Lung (tissue), 13 donors: ENCODE data around the gene VCP. TPM values are rescaled to one million over a fixed set of nuclear protein-coding genes. Genes with fewer than 3 reads are reported as not detected.
A peak's percentile ranks its signal among the peaks of the same experiment; 100 is the strongest.
"Not testable (repeated sequence)": the region's sequence is repeated elsewhere in the genome, so short reads cannot be mapped to it uniquely, and the experiment has no call there.

Experiments used
- ATAC-seq: fragments of 200-7000 bp; cut with Tn5 transposase; one replicate; pipeline ENCODE4 v1.9.1; 2020; ENCODE audit warnings: moderate number of reproducible peaks; ENCODE audit not compliant: insufficient read depth, low FRiP score
- DNase-seq, 3 donors: peaks; one replicate each; pipeline ENCODE4 v3.0.0-alpha.2; 2013 to 2017
- H3K27ac ChIP-seq, 2 donors: one replicate each; pipeline ENCODE4 v1.5.1; 2013; ENCODE audit warnings: mild to moderate bottlenecking in 2 of 2, moderate library complexity in 2 of 2, control low read depth in 1 of 2, inconsistent platforms in 1 of 2, low read depth in 1 of 2, low read length in 1 of 2
- H3K27me3 ChIP-seq, 3 donors: one replicate each; pipeline ENCODE4 v1.5.1; 2013; ENCODE audit warnings: low read length in 2 of 3; ENCODE audit not compliant: control insufficient read depth in 3 of 3, insufficient read depth in 3 of 3
- H3K36me3 ChIP-seq, 4 donors: one replicate each; pipeline ENCODE4 v1.5.1; 2013; ENCODE audit warnings: low read length in 4 of 4, mild to moderate bottlenecking in 1 of 4, moderate library complexity in 1 of 4; ENCODE audit not compliant: control insufficient read depth in 4 of 4, insufficient read depth in 4 of 4
- H3K4me1 ChIP-seq, 5 donors: one replicate each; pipeline ENCODE4 v1.5.1; 2013; ENCODE audit warnings: low read length in 5 of 5, mild to moderate bottlenecking in 2 of 5, moderate library complexity in 1 of 5; ENCODE audit not compliant: control insufficient read depth in 5 of 5, insufficient read depth in 5 of 5
- H3K4me3 ChIP-seq: one replicate; pipeline ENCODE4 v1.5.1; 2013; ENCODE audit warnings: mild to moderate bottlenecking, control low read depth, moderate library complexity
- H3K9ac ChIP-seq, 2 donors: one replicate each; pipeline ENCODE4 v1.5.1; 2013; ENCODE audit warnings: low read length in 2 of 2, control low read depth in 1 of 2; ENCODE audit not compliant: insufficient read depth in 1 of 2
- H3K9me3 ChIP-seq, 4 donors: one replicate each; pipeline ENCODE4 v1.5.1; 2013; ENCODE audit warnings: low read length in 3 of 4, mild to moderate bottlenecking in 1 of 4, moderate library complexity in 1 of 4; ENCODE audit not compliant: control insufficient read depth in 4 of 4, insufficient read depth in 3 of 4
- WGBS, 2 donors: extraction: QIAGEN DNeasy Blood & Tissue Kit; methylation state at CpG; one replicate each; pipeline ENCODE4 v1.1.7; 2013; 5-methylcytosine and 5-hydroxymethylcytosine counted together
- polyA plus RNA-seq, 2 donors: library from polyadenylated mRNA; stranded (reverse); fragments of 200-250 nt; gene quantifications; one replicate each; pipeline ENCODE4 v1.2.1, GENCODE V29; 2013
- small RNA-seq: library from RNA; depleted of rRNA; stranded (forward); fragments of <200 nt; gene quantifications from one replicate; pipeline ENCODE3, GENCODE V24; 2014; ENCODE audit warnings: low replicate concordance
- total RNA-seq, 2 donors: library from RNA; depleted of rRNA in 1 of 2; stranded (reverse); fragments of >200 nt in 1 of 2; gene quantifications; one replicate each; pipeline ENCODE4 v1.2.1, GENCODE V29; 2014 to 2021
- TF ChIP-seq, protein P1 (sequence below): IDR thresholded peaks from 2 replicates; pipeline ENCODE4 v1.5.1; 2012; ENCODE audit warnings: mild to moderate bottlenecking; ENCODE audit errors: control extremely low read depth, extremely low read depth
- donor health status: control.
- donor health status: control.
- donor health status: Bipolar disorder and iron deficiency.
- donor health status: healthy.
- donor health status: DM: yes; HTN: yes; CAD: no.

The VCP gene
- total and polyA plus RNA-seq, 4 donors, result 58.5 to 249 (median 178) TPM

DNA sequence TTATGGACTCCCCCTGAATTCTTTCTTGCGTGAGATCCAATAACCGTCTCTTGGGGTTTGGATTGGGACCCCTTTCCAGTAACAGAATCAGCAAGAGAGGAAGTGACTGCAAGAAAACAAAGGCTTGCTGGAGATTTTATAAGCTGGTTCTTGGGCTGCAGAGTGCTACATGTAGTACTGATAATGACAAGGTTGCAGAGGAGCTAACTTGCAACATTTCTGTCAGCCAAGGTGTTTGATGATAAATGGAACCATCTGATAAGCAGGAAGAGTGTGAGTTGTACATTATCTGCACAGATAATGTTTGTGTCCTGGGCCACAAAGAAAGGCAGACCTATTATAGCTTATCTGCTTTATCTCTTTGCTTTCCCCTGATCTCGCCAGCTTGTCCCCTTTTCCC lies 45.8 kb downstream of the VCP start:
- no peak for DNase-seq

DNA sequence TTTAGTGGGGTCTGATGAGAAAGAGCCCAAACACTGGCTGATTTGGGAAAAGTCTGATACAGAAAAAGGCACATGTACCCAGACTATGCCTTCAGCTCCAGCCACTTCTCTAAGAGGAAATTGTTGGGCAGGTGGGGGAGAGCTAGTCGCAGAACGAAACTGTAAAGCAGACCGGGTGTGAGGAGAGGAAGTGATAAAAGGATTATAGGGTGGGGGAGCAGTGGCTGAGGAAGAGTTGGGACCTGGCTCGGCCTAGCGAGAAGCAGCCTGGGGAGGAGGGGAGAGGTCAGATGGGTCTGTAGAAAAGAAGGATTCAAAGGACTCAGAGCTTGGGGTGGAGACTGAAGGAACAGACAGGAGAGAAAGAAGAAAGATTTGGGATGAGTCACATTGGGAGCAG lies 49.0 kb downstream of the VCP start:
- peaks cover 0 to 12% (median 0%) of the 10 kb centered on the region in 5 donors for H3K4me1 ChIP-seq
- H3K9ac ChIP-seq, H3K4me3 ChIP-seq, H3K27ac ChIP-seq, H3K9me3 ChIP-seq, ATAC-seq, DNase-seq, H3K36me3 ChIP-seq, H3K27me3 ChIP-seq: not testable (repeated sequence)
- WGBS, 2 donors, result 17 to 46% methylated on average over 5 of the region's 5 CpGs

More for the DNA sequence above, 45.8 kb downstream of the VCP start:
- no peaks in the 10 kb centered on the region for H3K9me3 ChIP-seq
- 49 to 80% methylated on average over 3 of the region's 3 CpGs for WGBS, 2 donors
- no peaks in the 10 kb centered on the region for H3K27me3 ChIP-seq
- peaks cover 0 to 6% (median 0%) of the 10 kb centered on the region in 4 donors for H3K36me3 ChIP-seq
- H3K4me1 ChIP-seq, result peaks cover 0 to 15% (median 0%) of the 10 kb centered on the region in 5 donors
- H3K27ac ChIP-seq, result peak overlapping the region in 1 of 2 donors; percentile 80
- no peak overlapping the region for H3K9ac ChIP-seq
- TF ChIP-seq, protein P1, sequence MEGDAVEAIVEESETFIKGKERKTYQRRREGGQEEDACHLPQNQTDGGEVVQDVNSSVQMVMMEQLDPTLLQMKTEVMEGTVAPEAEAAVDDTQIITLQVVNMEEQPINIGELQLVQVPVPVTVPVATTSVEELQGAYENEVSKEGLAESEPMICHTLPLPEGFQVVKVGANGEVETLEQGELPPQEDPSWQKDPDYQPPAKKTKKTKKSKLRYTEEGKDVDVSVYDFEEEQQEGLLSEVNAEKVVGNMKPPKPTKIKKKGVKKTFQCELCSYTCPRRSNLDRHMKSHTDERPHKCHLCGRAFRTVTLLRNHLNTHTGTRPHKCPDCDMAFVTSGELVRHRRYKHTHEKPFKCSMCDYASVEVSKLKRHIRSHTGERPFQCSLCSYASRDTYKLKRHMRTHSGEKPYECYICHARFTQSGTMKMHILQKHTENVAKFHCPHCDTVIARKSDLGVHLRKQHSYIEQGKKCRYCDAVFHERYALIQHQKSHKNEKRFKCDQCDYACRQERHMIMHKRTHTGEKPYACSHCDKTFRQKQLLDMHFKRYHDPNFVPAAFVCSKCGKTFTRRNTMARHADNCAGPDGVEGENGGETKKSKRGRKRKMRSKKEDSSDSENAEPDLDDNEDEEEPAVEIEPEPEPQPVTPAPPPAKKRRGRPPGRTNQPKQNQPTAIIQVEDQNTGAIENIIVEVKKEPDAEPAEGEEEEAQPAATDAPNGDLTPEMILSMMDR, result no peak
- ATAC-seq, result no peak
- no peak overlapping the region for H3K4me3 ChIP-seq

DNA sequence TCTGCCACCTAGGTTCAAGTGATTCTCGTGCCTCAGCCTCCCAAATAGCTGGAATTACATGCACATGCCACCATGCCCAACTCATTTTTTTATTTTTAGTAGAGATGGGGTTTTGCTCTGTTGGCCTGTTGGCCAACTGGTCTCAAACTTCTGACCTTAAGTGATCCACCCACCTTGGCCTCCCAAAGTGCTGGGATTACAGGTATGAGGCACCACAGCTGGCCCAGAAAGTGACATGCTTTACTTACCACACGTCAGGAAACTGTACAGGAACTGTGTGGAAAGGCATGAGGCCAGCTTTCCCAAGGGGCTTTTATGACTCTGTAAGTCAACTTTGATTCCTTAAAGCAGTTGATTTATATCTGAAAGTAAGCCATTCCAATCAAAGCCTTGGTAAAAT lies 57.9 kb downstream of the VCP start:
- H3K4me1 ChIP-seq, result no peaks in the 10 kb centered on the region
- H3K27ac ChIP-seq, result no peak overlapping the region
- H3K4me3 ChIP-seq, result no peak overlapping the region
- WGBS, 2 donors, result 64 to 80% methylated on average over 2 of the region's 2 CpGs
- peaks cover 0 to 14% (median 7%) of the 10 kb centered on the region in 4 donors for H3K36me3 ChIP-seq
- no peak for ATAC-seq
- no peaks in the 10 kb centered on the region for H3K27me3 ChIP-seq
- TF ChIP-seq, protein P1, result no peak
- peaks cover 0 to 6% (median 2%) of the 10 kb centered on the region in 4 donors for H3K9me3 ChIP-seq
- no peak overlapping the region for H3K9ac ChIP-seq
- DNase-seq, result no peak

DNA sequence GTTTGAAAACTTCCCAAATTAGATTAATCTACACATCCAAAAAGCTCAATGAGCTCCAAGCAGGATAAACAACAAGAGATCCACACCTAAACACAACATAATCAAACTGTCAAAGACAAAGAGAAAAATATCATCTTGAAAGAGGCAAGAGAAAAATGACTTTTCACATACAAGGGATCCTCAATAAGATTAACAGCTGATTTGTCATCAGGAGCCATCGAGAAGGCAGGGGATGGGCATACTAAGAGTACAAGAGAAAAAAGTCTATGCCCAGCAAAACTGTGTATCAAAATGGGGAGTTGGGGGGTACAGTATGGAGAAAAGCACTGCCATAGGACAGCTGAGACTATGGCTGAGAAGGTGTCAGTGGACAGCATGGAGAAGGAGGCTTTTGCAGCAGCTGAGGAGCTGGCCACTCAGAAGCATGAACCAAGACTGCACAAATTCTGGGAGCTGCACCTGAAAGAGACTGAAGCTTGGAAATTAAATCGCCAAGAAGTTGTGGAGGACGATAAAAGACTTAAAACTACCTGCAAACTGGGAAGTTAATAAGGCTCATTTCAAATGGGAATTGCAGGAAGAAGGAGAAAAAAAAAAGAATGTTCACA lies 62.0 kb downstream of the VCP start:
- no peak overlapping the region for H3K27ac ChIP-seq
- no peaks in the 10 kb centered on the region for H3K4me1 ChIP-seq
- peaks cover 0 to 12% (median 6%) of the 10 kb centered on the region in 4 donors for H3K36me3 ChIP-seq
- no peak overlapping the region for H3K4me3 ChIP-seq
- DNase-seq (no peak), ATAC-seq (no peak)
- WGBS, 2 donors, result 94% methylated on average over 3 of the region's 3 CpGs
- peaks cover 0 to 6% (median 2%) of the 10 kb centered on the region in 4 donors for H3K9me3 ChIP-seq
- H3K9ac ChIP-seq, result no peak overlapping the region
- H3K27me3 ChIP-seq, result no peaks in the 10 kb centered on the region
- TF ChIP-seq, protein P1, result no peak

Small RNAs within 50 kb of the gene (small RNA-seq; reads per million reads assigned to genes)
- not detected for gene RN7SL338P

Other genes with a start within 250 kb of the VCP start
- 1 to 10 TPM in 1 of 2 donors, under 1 TPM in 1; 0.48 to 1.0 TPM for gene PHF24, start 114.3 kb downstream of the VCP start, total RNA-seq
- under 1 TPM; 0.10 to 0.14 TPM for gene PHF24, start 114.3 kb downstream of the VCP start, polyA plus RNA-seq
- gene DNAJB5, start 82.9 kb downstream of the VCP start, total RNA-seq, result 10 to 100 TPM in 1 of 2 donors, 1 to 10 TPM in 1; 4.5 to 10.3 TPM
- gene DNAJB5, start 82.9 kb downstream of the VCP start, polyA plus RNA-seq, result 1 to 10 TPM; 4.8 to 8.9 TPM
- 10 to 100 TPM; 15.2 to 15.4 TPM for gene FANCG, start 7.3 kb upstream of the VCP start, total RNA-seq
- gene FANCG, start 7.3 kb upstream of the VCP start, polyA plus RNA-seq, result 10 to 100 TPM in 1 of 2 donors, 1 to 10 TPM in 1; 7.2 to 20.6 TPM
- gene PIGO, start 24.0 kb upstream of the VCP start, total RNA-seq, result 10 to 100 TPM; 20.4 to 38.1 TPM
- 10 to 100 TPM; 13.8 to 20.0 TPM for gene PIGO, start 24.0 kb upstream of the VCP start, polyA plus RNA-seq
- 10 to 100 TPM; 64.9 to 96.5 TPM for gene STOML2, start 30.5 kb upstream of the VCP start, total RNA-seq
- 100 to 1,000 TPM in 1 of 2 donors, 10 to 100 TPM in 1; 50.3 to 116 TPM for gene STOML2, start 30.5 kb upstream of the VCP start, polyA plus RNA-seq
- gene ATOSB, start 43.2 kb upstream of the VCP start, total RNA-seq, result 10 to 100 TPM in 1 of 2 donors, 1 to 10 TPM in 1; 9.5 to 31.9 TPM
- 10 to 100 TPM; 14.0 to 32.0 TPM for gene ATOSB, start 43.2 kb upstream of the VCP start, polyA plus RNA-seq
- gene UNC13B, start 89.4 kb upstream of the VCP start, total RNA-seq, result 100 to 1,000 TPM in 1 of 2 donors, 10 to 100 TPM in 1; 94.9 to 102 TPM
- gene UNC13B, start 89.4 kb upstream of the VCP start, polyA plus RNA-seq, result 10 to 100 TPM; 25.8 to 34.0 TPM